ENCODE measurements around the gene COPG2.
A peak's percentile ranks its signal among the peaks of the same experiment; 100 is the strongest.
"Not testable (repeated sequence)": the region's sequence is repeated elsewhere in the genome, so short reads cannot be mapped to it uniquely, and the experiment has no call there.

COPG2 gene

DNA sequence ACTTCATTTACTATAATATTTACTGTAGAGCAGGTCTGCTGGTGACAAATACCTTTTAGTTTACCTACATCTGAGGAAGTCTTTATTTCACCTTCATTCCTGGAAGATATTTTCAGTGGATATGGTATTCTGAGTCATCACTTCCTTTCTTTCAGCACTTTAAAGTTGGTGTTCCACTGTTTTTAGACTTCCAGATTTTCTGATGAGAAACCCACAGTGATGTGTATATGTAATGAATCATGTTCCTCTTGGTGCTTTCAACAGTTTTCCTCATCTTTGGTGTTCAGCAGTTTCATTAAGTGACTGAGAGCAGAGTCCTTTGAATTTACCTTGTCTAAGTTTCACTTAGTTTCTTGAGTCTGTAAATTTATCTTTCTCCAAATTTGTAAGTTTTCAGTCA, 36.4 kb downstream of the COPG2 start:
- TF ChIP-seq, protein P1, sequence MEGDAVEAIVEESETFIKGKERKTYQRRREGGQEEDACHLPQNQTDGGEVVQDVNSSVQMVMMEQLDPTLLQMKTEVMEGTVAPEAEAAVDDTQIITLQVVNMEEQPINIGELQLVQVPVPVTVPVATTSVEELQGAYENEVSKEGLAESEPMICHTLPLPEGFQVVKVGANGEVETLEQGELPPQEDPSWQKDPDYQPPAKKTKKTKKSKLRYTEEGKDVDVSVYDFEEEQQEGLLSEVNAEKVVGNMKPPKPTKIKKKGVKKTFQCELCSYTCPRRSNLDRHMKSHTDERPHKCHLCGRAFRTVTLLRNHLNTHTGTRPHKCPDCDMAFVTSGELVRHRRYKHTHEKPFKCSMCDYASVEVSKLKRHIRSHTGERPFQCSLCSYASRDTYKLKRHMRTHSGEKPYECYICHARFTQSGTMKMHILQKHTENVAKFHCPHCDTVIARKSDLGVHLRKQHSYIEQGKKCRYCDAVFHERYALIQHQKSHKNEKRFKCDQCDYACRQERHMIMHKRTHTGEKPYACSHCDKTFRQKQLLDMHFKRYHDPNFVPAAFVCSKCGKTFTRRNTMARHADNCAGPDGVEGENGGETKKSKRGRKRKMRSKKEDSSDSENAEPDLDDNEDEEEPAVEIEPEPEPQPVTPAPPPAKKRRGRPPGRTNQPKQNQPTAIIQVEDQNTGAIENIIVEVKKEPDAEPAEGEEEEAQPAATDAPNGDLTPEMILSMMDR (IDR thresholded peaks at IDR 0.05; ENCODE audit: insufficient read depth, low read depth, low read length, missing control alignments), result no peak
- no peak overlapping the region for H3K4me3 ChIP-seq (ENCODE audit: low read length)
- peak; percentile 56 for DNase-seq (ENCODE audit: low read depth)

DNA sequence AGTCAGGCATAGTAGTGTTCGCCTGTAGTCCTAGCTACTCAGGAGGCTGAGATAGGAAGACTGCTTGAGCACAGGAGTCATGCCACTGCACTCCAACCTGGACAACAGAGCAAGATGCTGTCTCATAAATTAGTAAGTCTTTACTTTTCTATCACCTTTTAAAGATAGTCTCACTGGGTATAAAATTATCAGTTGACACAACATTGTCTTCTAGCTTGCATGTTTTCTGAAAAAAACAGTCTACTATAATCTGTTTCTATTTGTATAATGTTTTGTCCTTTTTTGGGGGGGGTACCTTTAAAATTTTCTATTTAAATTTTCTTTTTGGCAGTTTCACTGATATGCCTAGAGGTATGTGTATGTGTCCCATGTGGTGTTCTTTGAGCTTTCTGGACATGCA, 39.6 kb downstream of the COPG2 start:
- H3K4me3 ChIP-seq (ENCODE audit: low read length), result no peak overlapping the region
- TF ChIP-seq, protein P1 (IDR thresholded peaks at IDR 0.05; ENCODE audit: insufficient read depth, low read depth, low read length, missing control alignments), result no peak

DNA sequence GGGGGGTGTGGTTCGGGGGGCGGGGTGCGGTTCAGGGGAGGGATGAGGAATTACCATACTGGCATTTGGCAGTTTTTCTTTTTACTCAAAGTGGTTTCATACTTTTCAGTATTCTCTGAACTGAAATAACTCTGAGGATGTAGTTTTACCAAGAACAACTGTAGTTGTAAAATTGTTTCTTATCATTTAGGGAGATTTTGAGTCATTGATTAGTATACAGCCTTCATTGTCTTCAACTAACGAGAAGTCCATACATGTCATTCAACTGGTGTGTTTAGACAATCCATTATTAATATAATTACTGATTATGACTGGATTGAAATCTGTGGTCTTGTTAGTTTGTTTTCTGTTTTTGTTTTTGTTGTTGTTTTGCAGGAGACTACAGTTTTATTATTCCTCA, 40.8 kb downstream of the COPG2 start:
- TF ChIP-seq, protein P1 (IDR thresholded peaks at IDR 0.05; ENCODE audit: insufficient read depth, low read depth, low read length, missing control alignments), result no peak
- no peak for DNase-seq (ENCODE audit: low read depth)
- no peak overlapping the region for H3K4me3 ChIP-seq (ENCODE audit: low read length)

More for the DNA sequence above, 39.6 kb downstream of the COPG2 start:
- DNase-seq (ENCODE audit: low read depth), result no peak

DNA sequence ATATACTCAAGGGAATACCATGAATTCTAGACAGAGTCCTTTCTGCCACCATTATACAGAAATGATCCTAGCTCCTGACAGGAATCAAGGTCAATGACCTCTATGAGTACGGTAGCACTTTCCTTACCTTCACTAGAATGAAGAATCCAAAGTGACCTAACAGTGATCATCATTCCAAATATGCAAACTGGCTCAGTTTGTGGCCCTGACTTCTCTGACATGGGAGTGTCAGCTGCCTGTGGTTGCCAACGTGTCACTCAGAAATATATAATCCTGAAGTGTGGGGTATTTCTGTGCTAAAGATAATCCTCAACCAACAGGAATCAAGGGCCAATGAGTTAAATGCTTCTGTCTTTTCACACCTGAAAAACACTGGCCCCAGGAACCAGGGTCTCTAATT, 45.7 kb downstream of the COPG2 start:
- no peak for DNase-seq (ENCODE audit: low read depth)
- no peak overlapping the region for H3K4me3 ChIP-seq (ENCODE audit: low read length)
- TF ChIP-seq, protein P1 (IDR thresholded peaks at IDR 0.05; ENCODE audit: insufficient read depth, low read depth, low read length, missing control alignments), result no peak

GRCh38 chr7:130615583-130615982, 53.0 kb downstream of the COPG2 start:
- H3K4me3 ChIP-seq (ENCODE audit: low read length), result no peak overlapping the region
- DNase-seq (ENCODE audit: low read depth), result no peak
- TF ChIP-seq, protein P1 (IDR thresholded peaks at IDR 0.05; ENCODE audit: insufficient read depth, low read depth, low read length, missing control alignments), result no peak

DNA sequence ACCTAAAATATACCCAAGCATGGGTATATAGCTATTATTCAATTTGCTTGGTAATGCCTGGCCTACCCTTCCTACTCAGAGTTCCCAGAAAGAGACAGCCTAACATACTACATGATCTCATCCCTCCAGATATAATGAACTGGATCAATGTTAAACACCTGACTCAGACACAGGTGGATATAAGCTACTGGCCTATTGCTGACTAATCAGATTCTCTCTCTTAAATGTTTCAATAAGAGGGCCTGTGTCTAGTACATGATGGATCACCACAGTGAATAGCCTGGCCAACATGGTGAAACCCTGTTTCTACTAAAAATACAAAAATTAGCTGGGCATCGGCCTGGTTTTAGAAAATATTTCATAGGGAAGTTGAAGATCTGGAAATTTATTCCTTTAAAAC, 54.1 kb downstream of the COPG2 start:
- H3K4me3 ChIP-seq (ENCODE audit: low read length), result no peak overlapping the region
- DNase-seq (ENCODE audit: low read depth), result no peak
- TF ChIP-seq, protein P1 (IDR thresholded peaks at IDR 0.05; ENCODE audit: insufficient read depth, low read depth, low read length, missing control alignments), result no peak

DNA sequence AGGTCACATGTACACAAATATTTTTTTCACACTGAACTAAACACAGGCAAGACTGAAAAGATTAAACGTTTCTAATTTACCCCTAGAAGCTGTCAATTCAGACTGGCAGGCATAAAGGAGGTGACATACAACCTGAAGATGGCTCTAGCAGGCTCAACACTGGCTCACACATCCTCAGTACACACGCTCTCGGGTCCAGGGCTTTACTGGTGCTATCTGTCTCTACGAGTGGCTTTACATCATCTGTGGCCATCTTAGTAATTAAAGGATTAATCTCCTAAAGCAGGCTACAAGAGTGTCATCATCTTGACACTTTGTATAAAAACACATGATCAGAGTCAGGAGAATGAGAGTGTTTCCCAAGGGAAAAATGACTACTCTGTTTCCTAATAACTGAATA, 57.3 kb downstream of the COPG2 start:
- DNase-seq (ENCODE audit: low read depth), result no peak
- TF ChIP-seq, protein P1 (IDR thresholded peaks at IDR 0.05; ENCODE audit: insufficient read depth, low read depth, low read length, missing control alignments), result no peak
- no peak overlapping the region for H3K4me3 ChIP-seq (ENCODE audit: low read length)

DNA sequence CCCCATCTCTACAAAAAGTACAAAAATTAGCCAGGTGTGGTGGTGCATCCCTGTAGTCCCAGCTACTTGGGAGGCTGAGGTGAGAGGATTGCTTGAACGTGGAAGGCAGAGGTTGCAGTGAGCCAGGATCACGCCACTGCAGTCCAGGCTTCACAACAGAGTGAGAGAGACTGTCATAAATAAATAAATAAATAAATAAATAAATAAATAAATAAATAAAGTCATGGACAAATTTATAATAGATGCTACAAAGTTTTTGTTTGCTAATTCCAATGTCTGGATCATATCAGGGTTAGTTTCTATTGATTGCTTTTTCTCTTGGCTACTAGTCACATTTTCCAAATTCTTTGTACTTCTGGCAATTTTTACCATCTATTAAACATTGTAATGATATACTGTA, 61.5 kb downstream of the COPG2 start:
- not testable (repeated sequence) for H3K4me3 ChIP-seq (ENCODE audit: low read length)

More for the DNA sequence above, 61.5 kb downstream of the COPG2 start:
- DNase-seq (ENCODE audit: low read depth), result not testable (repeated sequence)

Measured in epithelial cell of esophagus (primary cell).